ENCODE data around the gene FCN3. TPM values are rescaled to one million over a fixed set of nuclear protein-coding genes. Genes with fewer than 3 reads are reported as not detected.

The FCN3 gene
- total and polyA plus RNA-seq, 9 of the 15 experiments (the other 6 are each of a cell fraction or from before 2014, with no cell fraction given) = 0.49 TPM; not detected in 8

DNA sequence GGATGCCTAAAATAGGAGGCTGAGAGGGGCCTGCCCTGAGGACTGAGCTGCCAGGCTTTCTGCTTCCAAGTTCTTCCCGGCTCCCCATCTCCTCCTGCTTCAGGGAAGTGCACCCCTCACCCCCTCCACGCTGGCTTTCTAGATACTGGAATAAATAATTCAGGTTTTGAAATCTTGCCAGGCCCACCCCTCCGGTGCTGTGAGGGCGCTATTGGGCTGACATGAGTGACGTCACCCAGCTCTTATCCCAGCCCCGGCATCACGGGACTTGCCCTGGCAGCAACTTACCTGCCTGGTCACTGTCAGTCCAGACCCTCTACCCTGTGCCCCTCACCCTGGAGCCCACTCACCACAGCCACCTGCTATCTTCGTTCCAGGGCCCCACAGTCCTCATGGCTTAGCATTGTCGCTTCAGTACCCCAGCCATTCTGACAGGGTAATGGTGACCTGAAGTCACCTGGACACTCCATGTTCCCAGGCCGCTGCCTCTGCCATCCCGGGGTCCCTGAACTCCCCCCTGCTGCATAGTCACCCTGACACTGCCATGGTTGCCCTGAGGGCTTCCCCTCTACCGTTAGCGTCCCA is 17.0 kb upstream of the FCN3 start (continued):
- TF ChIP-seq, protein P1, sequence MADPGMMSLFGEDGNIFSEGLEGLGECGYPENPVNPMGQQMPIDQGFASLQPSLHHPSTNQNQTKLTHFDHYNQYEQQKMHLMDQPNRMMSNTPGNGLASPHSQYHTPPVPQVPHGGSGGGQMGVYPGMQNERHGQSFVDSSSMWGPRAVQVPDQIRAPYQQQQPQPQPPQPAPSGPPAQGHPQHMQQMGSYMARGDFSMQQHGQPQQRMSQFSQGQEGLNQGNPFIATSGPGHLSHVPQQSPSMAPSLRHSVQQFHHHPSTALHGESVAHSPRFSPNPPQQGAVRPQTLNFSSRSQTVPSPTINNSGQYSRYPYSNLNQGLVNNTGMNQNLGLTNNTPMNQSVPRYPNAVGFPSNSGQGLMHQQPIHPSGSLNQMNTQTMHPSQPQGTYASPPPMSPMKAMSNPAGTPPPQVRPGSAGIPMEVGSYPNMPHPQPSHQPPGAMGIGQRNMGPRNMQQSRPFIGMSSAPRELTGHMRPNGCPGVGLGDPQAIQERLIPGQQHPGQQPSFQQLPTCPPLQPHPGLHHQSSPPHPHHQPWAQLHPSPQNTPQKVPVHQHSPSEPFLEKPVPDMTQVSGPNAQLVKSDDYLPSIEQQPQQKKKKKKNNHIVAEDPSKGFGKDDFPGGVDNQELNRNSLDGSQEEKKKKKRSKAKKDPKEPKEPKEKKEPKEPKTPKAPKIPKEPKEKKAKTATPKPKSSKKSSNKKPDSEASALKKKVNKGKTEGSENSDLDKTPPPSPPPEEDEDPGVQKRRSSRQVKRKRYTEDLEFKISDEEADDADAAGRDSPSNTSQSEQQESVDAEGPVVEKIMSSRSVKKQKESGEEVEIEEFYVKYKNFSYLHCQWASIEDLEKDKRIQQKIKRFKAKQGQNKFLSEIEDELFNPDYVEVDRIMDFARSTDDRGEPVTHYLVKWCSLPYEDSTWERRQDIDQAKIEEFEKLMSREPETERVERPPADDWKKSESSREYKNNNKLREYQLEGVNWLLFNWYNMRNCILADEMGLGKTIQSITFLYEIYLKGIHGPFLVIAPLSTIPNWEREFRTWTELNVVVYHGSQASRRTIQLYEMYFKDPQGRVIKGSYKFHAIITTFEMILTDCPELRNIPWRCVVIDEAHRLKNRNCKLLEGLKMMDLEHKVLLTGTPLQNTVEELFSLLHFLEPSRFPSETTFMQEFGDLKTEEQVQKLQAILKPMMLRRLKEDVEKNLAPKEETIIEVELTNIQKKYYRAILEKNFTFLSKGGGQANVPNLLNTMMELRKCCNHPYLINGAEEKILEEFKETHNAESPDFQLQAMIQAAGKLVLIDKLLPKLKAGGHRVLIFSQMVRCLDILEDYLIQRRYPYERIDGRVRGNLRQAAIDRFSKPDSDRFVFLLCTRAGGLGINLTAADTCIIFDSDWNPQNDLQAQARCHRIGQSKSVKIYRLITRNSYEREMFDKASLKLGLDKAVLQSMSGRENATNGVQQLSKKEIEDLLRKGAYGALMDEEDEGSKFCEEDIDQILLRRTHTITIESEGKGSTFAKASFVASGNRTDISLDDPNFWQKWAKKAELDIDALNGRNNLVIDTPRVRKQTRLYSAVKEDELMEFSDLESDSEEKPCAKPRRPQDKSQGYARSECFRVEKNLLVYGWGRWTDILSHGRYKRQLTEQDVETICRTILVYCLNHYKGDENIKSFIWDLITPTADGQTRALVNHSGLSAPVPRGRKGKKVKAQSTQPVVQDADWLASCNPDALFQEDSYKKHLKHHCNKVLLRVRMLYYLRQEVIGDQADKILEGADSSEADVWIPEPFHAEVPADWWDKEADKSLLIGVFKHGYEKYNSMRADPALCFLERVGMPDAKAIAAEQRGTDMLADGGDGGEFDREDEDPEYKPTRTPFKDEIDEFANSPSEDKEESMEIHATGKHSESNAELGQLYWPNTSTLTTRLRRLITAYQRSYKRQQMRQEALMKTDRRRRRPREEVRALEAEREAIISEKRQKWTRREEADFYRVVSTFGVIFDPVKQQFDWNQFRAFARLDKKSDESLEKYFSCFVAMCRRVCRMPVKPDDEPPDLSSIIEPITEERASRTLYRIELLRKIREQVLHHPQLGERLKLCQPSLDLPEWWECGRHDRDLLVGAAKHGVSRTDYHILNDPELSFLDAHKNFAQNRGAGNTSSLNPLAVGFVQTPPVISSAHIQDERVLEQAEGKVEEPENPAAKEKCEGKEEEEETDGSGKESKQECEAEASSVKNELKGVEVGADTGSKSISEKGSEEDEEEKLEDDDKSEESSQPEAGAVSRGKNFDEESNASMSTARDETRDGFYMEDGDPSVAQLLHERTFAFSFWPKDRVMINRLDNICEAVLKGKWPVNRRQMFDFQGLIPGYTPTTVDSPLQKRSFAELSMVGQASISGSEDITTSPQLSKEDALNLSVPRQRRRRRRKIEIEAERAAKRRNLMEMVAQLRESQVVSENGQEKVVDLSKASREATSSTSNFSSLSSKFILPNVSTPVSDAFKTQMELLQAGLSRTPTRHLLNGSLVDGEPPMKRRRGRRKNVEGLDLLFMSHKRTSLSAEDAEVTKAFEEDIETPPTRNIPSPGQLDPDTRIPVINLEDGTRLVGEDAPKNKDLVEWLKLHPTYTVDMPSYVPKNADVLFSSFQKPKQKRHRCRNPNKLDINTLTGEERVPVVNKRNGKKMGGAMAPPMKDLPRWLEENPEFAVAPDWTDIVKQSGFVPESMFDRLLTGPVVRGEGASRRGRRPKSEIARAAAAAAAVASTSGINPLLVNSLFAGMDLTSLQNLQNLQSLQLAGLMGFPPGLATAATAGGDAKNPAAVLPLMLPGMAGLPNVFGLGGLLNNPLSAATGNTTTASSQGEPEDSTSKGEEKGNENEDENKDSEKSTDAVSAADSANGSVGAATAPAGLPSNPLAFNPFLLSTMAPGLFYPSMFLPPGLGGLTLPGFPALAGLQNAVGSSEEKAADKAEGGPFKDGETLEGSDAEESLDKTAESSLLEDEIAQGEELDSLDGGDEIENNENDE (IDR thresholded peaks at IDR 0.05; ENCODE audit: low read depth, low read length) = no peak
- TF ChIP-seq ERF (CRISPR knock-in tag; IDR thresholded peaks at IDR 0.05) (no peak), GATAD2A (IDR thresholded peaks at IDR 0.05) (no peak), MTF1 (CRISPR knock-in tag; IDR thresholded peaks at IDR 0.05; ENCODE audit: borderline replicate concordance) (no peak), TOE1 (IDR thresholded peaks at IDR 0.05; ENCODE audit: borderline replicate concordance) (peak; percentile 37; the same call in 1 of the 2 replicates), TOE1 (CRISPR knock-in tag; IDR thresholded peaks at IDR 0.05; ENCODE audit: borderline replicate concordance, low read depth) (no peak), NFE2 (IDR thresholded peaks at IDR 0.05; ENCODE audit: low read depth) (no peak), NR1H2 (CRISPR knock-in tag; IDR thresholded peaks at IDR 0.05) (peak; percentile 68; the same call in 1 of the 2 replicates)
- TF ChIP-seq, protein P2, sequence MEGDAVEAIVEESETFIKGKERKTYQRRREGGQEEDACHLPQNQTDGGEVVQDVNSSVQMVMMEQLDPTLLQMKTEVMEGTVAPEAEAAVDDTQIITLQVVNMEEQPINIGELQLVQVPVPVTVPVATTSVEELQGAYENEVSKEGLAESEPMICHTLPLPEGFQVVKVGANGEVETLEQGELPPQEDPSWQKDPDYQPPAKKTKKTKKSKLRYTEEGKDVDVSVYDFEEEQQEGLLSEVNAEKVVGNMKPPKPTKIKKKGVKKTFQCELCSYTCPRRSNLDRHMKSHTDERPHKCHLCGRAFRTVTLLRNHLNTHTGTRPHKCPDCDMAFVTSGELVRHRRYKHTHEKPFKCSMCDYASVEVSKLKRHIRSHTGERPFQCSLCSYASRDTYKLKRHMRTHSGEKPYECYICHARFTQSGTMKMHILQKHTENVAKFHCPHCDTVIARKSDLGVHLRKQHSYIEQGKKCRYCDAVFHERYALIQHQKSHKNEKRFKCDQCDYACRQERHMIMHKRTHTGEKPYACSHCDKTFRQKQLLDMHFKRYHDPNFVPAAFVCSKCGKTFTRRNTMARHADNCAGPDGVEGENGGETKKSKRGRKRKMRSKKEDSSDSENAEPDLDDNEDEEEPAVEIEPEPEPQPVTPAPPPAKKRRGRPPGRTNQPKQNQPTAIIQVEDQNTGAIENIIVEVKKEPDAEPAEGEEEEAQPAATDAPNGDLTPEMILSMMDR (IDR thresholded peaks at IDR 0.05 in 2 of 3, conservative IDR thresholded peaks at IDR 0.05 in 1 of 3; ENCODE audit: insufficient read depth in 2 of 3, low read depth in 1 of 3, low read length in 3 of 3) = peak in 2 of 3 experiments; percentile 1 to 23; a peak in 2 of 6 replicates
- TF ChIP-seq, protein P3, sequence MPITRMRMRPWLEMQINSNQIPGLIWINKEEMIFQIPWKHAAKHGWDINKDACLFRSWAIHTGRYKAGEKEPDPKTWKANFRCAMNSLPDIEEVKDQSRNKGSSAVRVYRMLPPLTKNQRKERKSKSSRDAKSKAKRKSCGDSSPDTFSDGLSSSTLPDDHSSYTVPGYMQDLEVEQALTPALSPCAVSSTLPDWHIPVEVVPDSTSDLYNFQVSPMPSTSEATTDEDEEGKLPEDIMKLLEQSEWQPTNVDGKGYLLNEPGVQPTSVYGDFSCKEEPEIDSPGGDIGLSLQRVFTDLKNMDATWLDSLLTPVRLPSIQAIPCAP (CRISPR knock-in tag; IDR thresholded peaks at IDR 0.05; ENCODE audit: borderline replicate concordance) = no peak
